GM19372 (cell line): Measurements from ENCODE around the gene TAS2R7.
"Not testable (repeated sequence)": the region's sequence is repeated elsewhere in the genome, so short reads cannot be mapped to it uniquely, and the experiment has no call there.

Experiments
- ATAC-seq: cut with Tn5 transposase; IDR thresholded peaks from one replicate; pipeline ENCODE4 v1.9.1; 2021; ENCODE audit warnings: mild to moderate bottlenecking, low read depth, moderate library complexity; ENCODE audit not compliant: unreplicated experiment

The TAS2R7 gene, protein sequence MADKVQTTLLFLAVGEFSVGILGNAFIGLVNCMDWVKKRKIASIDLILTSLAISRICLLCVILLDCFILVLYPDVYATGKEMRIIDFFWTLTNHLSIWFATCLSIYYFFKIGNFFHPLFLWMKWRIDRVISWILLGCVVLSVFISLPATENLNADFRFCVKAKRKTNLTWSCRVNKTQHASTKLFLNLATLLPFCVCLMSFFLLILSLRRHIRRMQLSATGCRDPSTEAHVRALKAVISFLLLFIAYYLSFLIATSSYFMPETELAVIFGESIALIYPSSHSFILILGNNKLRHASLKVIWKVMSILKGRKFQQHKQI

DNA sequence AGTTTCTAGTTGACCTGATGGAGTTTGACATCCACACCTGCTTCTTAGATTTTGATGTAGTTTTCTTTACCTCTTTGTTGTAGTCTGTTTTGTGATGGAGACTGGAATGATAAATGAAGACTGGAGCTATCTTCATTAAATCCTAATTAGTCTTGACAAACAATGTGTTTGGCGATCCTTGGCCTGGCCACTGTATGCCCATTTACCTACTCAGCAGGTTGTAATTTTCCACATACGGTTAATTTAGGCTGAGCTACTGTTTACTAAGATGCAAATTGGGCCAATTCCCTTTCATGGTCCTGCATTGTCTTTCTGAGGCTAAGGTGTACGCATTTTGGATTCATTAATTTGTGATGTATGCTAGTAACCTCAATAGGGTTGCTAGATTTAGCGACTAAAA lies at the start of gene TAS2R7:
Gene TAS2R7 (minus strand): TSS at position 41 of the 400 bp plus-strand sequence. CDS start 57 bp downstream, outside the sequence.
- ATAC-seq = no peak

DNA sequence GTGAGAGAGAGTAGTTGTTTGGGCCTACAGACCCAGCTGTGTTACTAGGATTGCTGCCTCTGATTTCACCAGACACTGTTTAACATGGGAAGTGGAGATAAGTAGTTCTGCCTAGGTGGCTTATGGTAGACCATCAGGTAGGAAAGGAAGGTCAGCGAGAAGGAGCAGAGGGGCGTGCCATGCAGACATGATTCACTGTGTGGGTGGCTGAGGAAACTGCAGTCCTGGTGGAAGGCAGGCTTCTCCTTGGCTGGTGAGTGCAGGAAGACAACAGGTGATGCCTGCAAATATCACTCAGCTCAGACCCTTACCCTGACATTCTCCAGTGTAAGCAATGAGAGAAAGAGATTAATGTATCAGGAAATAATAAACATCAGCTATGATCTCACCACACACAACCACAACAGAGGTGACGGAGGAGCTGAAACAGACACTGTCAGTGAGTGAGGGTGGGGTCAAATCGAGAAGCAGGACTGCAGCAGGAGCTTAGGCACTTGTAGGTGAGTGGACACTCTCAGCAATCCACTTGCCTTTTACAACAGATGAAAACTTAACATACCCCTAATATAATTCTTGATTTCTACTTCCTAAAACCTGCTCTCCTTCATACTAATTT lies 48.9 kb upstream of the TAS2R7 start:
- no peak for ATAC-seq

DNA sequence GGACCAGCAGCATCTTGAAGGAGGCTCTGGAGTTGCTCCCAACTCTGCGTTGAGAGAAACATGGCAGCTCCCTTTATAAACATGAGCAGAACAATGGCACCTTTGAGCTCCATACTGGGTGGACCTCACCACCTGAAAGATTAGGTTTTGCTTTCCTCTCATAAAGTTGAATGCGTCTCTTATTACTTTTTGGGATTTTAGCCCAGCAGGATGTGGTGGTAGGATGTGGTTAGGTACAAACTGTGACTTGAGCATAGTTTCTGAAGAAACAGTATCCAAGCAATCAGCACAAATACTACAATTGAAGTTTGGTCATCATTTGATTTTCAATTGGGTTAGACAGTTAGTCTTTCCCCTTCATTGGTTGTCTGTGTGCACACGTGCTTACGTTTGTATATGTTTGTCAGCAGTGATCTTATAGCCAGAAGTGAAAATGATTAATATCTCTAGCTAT lies 47.0 kb upstream of the TAS2R7 start, which contains the start of gene PRR4:
Gene PRR4 (minus strand): TSS at position 51 of the 454 bp plus-strand sequence. CDS start 38 bp downstream, at position 13.
- ATAC-seq = no peak

GRCh38 chr12:10847744-10848143 lies 45.3 kb upstream of the TAS2R7 start:
- ATAC-seq = no peak

DNA sequence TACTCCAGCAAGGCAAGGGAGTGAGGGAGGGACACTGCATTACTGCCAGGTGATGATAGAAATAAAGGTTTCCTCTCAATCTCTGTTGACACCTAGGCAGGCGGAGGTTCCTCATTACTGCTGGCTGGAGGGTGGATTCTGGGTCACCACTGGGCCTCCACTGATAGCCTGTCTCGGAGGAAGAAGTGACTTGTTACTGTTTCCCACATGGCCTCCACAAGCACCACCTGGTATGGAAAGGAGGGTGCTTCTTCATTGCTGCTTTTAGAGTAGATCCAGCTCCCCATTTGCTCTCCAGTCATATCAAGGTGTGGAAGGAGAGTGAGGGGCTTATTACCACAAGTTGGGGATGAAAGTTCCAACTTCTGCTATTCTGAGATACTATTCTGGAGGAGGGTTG lies 40.4 kb upstream of the TAS2R7 start:
- ATAC-seq = no peak

GRCh38 chr12:10838461-10838860 lies 36.0 kb upstream of the TAS2R7 start:
- no peak for ATAC-seq

GRCh38 chr12:10829994-10830393 lies 27.6 kb upstream of the TAS2R7 start:
- ATAC-seq = no peak

- ATAC-seq = no peak
Measured at GRCh38 chr12:10826258-10826657, 23.8 kb upstream of the TAS2R7 start, which contains the start of gene TAS2R10. Gene TAS2R10, minus strand, starts transcription at chr12:10826358. Its CDS starts 89 bp downstream, at chr12:10826269.

GRCh38 chr12:10824957-10825356 lies 22.5 kb upstream of the TAS2R7 start:
- ATAC-seq = no peak

DNA sequence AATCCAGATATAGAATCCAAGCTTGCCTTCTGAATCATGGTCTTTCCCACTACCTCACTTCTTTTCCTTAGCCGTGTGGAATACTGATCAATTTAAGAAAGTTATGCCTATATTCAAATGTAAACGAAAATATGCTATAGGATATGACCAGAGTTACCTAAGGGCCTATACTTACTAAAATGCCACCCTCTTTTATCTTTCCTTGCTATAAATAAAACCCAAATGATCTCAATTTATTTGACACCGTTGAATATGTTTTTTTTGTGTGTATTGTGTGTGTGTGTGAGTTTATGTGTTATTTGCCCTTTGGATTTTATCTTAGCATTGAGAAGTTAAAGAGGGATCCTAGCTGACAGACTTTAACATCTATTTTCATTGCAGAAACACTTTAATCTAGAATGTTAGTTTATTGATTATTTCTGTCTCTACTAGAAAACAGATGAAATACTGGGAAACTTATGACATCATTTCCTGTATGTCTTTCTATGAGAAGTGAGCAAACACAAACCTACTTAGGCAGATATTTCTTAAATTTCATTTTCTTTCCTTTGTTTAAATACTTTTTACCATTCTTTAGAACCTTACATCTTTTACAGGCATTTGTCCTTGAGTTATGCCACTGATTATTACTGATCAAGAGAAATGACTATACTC lies 9.6 kb upstream of the TAS2R7 start:
- ATAC-seq = no peak

GRCh38 chr12:10810068-10810467 lies 7.6 kb upstream of the TAS2R7 start, which contains the start of gene TAS2R9:
Gene TAS2R9, minus strand, starts transcription at chr12:10810168. Its CDS starts 93 bp downstream, at chr12:10810075.
- ATAC-seq = no peak

DNA sequence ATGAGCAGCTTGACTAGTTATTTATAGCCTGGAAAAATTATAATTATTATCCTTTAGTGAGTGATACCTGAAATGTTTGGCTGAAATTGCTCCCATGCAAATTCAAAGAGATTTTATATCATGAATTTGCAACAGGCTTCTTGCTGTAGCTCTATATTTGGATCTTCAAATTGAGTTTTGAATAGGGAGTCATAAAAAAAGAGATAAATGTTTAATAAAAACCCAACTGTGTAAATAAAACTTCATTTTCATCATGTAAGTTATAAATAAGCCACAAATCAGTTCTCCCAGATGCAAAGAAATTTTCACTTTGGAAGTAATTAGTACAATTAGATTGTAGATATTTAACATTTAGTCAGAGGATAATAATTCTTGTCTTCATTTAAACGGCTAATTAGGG lies 4.8 kb upstream of the TAS2R7 start, which contains the start of gene TAS2R8:
Gene TAS2R8 (minus strand): TSS at position 101 of the 400 bp plus-strand sequence. CDS start 306 bp downstream, outside the sequence.
- ATAC-seq = no peak

DNA sequence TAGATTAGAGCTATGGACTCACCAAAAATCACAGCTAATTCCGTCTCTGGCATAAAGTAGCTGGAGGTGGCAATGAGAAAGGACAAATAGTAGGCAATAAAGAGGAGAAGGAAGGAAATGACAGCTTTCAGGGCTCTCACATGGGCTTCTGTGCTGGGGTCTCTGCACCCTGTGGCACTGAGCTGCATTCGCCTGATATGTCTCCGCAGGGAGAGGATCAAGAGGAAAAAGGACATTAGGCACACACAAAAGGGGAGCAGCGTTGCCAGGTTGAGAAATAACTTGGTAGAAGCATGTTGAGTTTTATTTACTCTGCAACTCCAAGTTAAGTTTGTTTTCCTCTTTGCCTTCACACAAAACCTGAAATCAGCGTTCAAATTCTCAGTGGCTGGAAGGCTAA lies 686 bp downstream of the TAS2R7 start:
- no peak for ATAC-seq

- ATAC-seq = no peak
Measured at GRCh38 chr12:10794222-10794621, 8.2 kb downstream of the TAS2R7 start.

- not testable (repeated sequence) for ATAC-seq
Measured at GRCh38 chr12:10791769-10792168, 10.7 kb downstream of the TAS2R7 start.

- no peak for ATAC-seq
Measured at GRCh38 chr12:10783252-10783651, 19.2 kb downstream of the TAS2R7 start.

- no peak for ATAC-seq
Measured at GRCh38 chr12:10779103-10779502, 23.3 kb downstream of the TAS2R7 start.

GRCh38 chr12:10771132-10771733 lies 31.2 kb downstream of the TAS2R7 start:
- ATAC-seq = no peak

DNA sequence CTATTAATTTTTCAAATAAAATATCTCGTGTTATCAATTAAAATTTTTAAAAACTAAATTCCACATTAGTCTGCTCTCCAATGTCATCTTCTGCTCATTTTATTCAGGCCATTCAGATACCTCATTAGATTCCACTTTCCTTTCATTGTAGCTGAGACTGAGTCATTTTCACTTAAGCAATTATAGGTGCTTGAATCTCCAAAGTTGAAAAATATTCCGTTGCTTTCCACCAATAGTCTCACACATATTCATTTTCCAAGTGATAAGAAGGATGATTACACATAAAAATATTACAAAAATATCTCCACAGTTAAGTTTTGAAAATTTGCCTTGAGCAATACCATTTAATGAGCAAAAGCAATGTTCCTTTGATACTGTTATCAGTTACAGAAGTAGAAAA lies 42.8 kb downstream of the TAS2R7 start:
- no peak for ATAC-seq

DNA sequence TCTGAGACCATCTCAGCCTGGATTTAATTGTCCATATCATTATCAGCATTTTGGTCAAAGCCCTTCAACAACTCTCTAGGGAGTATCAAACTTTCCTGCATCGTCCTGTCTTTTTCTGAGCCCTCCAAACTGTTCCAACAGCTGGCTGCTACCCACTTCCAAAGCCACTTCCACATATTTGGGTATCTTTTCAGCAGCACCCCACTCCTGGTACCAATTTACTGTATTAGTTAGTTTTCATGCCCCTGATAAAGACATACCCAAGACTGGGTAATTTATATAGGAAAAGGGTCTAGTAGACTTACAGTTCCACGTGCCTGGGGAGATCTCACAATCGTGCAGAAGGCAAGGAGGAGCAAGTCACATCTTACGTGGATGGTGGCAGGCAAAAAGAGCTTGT lies 46.2 kb downstream of the TAS2R7 start:
- no peak for ATAC-seq

- ATAC-seq = no peak
Measured at GRCh38 chr12:10753059-10753458, 49.4 kb downstream of the TAS2R7 start.
